ENCODE data around the gene ARHGAP12.

The ARHGAP12 gene

GRCh38 chr10:31949266-31949665 lies 20.6 kb upstream of the ARHGAP12 start:
- no peak for DNase-seq (ENCODE audit: extremely low read depth, low read depth)
- TF ChIP-seq, protein P1, sequence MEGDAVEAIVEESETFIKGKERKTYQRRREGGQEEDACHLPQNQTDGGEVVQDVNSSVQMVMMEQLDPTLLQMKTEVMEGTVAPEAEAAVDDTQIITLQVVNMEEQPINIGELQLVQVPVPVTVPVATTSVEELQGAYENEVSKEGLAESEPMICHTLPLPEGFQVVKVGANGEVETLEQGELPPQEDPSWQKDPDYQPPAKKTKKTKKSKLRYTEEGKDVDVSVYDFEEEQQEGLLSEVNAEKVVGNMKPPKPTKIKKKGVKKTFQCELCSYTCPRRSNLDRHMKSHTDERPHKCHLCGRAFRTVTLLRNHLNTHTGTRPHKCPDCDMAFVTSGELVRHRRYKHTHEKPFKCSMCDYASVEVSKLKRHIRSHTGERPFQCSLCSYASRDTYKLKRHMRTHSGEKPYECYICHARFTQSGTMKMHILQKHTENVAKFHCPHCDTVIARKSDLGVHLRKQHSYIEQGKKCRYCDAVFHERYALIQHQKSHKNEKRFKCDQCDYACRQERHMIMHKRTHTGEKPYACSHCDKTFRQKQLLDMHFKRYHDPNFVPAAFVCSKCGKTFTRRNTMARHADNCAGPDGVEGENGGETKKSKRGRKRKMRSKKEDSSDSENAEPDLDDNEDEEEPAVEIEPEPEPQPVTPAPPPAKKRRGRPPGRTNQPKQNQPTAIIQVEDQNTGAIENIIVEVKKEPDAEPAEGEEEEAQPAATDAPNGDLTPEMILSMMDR (IDR thresholded peaks at IDR 0.05; ENCODE audit: low read depth, low read length, missing control alignments), result no peak
- H3K4me3 ChIP-seq (replicated peaks; ENCODE audit: low read depth, low read length), result no peak overlapping the region

- DNase-seq (ENCODE audit: extremely low read depth, low read depth), result no peak
- H3K4me3 ChIP-seq (replicated peaks; ENCODE audit: low read depth, low read length), result no peak overlapping the region
- TF ChIP-seq, protein P1 (IDR thresholded peaks at IDR 0.05; ENCODE audit: low read depth, low read length, missing control alignments), result no peak
Measured at GRCh38 chr10:31948021-31948420, 19.4 kb upstream of the ARHGAP12 start.

DNA sequence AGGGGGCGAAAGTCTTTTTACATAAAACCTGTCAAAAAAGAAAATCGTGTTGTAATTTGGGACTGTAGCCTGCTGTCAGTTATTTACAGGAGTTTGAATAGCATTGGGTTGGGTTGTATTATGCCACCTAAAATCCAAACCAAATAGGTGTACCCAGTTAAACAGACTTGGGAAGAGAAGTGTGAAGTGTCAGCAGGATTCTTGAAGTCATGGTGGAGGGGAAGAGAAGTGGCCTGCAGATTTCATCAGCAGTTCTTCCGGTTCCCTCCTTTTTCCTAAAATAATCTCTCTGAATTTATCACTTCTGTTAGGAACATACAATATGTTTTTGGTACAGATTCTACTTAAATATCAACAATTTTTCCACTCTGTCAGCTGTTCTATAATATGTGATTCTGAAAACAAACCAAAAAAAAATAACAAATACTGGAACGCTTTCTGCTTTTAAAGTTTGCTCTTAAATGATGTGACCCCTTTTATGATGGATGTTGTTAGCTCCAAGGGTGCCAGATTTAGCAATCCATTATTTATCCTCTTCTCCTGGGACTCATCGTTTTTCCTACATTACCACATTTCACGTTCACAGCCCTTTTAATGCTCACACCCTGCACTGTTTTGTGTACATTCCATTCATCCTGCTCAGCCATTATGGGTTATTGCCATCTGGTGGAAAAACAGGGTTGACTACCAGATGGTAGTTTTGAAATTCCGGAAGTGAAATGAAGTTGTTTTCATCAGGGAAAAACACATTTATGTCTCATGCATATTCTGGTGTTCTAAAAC lies 18.7 kb upstream of the ARHGAP12 start:
- peak; percentile 94 for DNase-seq (ENCODE audit: extremely low read depth, low read depth)
- no peak overlapping the region for H3K4me3 ChIP-seq (replicated peaks; ENCODE audit: low read depth, low read length)
- TF ChIP-seq, protein P1 (IDR thresholded peaks at IDR 0.05; ENCODE audit: low read depth, low read length, missing control alignments), result peak; percentile 27

DNA sequence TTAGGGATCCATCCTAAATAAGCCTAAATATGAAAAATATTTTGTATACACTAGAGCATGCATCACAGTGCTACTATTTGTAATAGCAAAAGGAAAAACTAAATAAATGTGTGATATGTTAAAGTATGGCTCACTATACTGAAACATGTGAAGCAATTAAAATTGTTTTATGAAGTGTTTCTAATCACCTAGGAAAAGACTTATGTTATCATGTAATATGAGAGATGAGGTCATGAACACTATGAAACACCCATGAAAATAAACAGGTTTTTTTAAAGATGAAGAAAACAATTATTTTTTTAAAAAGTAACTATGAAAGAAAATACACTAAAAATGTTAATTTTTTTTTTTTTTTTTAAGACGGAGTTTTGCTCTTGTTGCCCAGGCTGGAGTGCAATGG lies 16.8 kb upstream of the ARHGAP12 start:
- no peak overlapping the region for H3K4me3 ChIP-seq (replicated peaks; ENCODE audit: low read depth, low read length)
- DNase-seq (ENCODE audit: extremely low read depth, low read depth), result no peak
- TF ChIP-seq, protein P1 (IDR thresholded peaks at IDR 0.05; ENCODE audit: low read depth, low read length, missing control alignments), result no peak

DNA sequence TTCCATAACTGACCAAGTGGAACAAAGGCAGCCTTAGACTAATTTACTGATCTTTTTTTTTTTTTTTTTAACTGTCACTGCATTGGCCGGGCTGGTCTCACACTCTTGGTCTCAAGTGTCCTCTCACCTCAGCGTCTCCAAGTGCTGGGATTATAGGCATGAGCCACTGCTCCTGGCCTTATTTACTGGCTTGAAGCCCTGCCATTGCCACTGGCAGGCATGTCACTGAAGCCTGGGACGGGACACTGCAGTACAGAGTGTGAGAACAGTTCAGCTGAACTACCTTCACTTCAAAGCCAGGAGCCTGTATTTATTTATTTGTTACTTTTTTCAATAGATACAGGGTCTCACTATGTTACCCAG lies 15.4 kb upstream of the ARHGAP12 start:
- DNase-seq (ENCODE audit: extremely low read depth, low read depth), result no peak
- TF ChIP-seq, protein P1 (IDR thresholded peaks at IDR 0.05; ENCODE audit: low read depth, low read length, missing control alignments), result no peak
- H3K4me3 ChIP-seq (replicated peaks; ENCODE audit: low read depth, low read length), result no peak overlapping the region

DNA sequence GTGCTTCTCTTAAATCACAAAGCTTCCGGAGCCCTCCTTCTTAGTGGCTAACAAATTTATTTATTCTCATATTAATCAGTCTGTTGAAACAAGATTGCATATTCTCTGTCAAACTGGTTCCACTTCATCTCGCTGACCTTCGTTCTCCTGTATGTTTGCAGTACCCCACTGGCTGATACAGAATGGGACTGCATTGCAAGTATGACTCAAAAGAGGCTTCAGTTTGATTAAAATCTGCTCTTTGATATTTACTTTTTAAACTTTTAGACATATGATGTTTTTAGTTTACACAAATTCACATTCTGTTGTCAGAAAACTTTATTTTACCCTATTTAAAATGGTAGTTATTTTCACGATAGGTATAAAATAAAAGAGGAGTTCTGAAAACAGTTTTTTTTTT lies 14.3 kb upstream of the ARHGAP12 start:
- DNase-seq (ENCODE audit: extremely low read depth, low read depth), result no peak
- no peak overlapping the region for H3K4me3 ChIP-seq (replicated peaks; ENCODE audit: low read depth, low read length)
- TF ChIP-seq, protein P1 (IDR thresholded peaks at IDR 0.05; ENCODE audit: low read depth, low read length, missing control alignments), result no peak

GRCh38 chr10:31942435-31942834 lies 13.8 kb upstream of the ARHGAP12 start:
- no peak overlapping the region for H3K4me3 ChIP-seq (replicated peaks; ENCODE audit: low read depth, low read length)
- TF ChIP-seq, protein P1 (IDR thresholded peaks at IDR 0.05; ENCODE audit: low read depth, low read length, missing control alignments), result no peak
- no peak for DNase-seq (ENCODE audit: extremely low read depth, low read depth)
